K562 (cell line): ENCODE results near the gene CRK. TPM values are rescaled to one million over a fixed set of nuclear protein-coding genes. Genes with fewer than 3 reads are reported as not detected.

Source experiments
- CAMTA2 ChIP-seq: fragments of 250-450 bp; sonication (Bioruptor Pico); conservative IDR thresholded peaks from 2 replicates; pipeline ENCODE4 v1.5.1; 2022
- CREB1 ChIP-seq, 2 experiments: sonication (generic) in 1 of 2; formaldehyde crosslinking in 1 of 2; IDR thresholded peaks; 2 replicates each; pipeline versions ENCODE4 v1.6.1 to v1.8.0; 2012 to 2022; ENCODE audit warnings: inconsistent platforms in 1 of 2, mild to moderate bottlenecking in 1 of 2, missing genetic modification reagents in 1 of 2, moderate library complexity in 1 of 2
- JUNB ChIP-seq: fragments of 450-650 bp; formaldehyde crosslinking; conservative IDR thresholded peaks from 2 replicates; pipeline ENCODE4 v1.4.0; 2020; ENCODE audit warnings: mild to moderate bottlenecking
- JUND ChIP-seq, 2 experiments: IDR thresholded peaks; 2 replicates in 1 of 2; 3 replicates in 1 of 2; pipeline ENCODE4 v1.6.1; 2011; ENCODE audit warnings: borderline replicate concordance in 2 of 2, low read depth in 2 of 2, low read length in 2 of 2, improper control_type of control experiment in 1 of 2, missing biosample characterization in 1 of 2, missing genetic modification characterization in 1 of 2, missing genetic modification reagents in 1 of 2
- POLR2H ChIP-seq: IDR thresholded peaks from 2 replicates; pipeline ENCODE4 v1.6.1; 2016; ENCODE audit warnings: missing genetic modification characterization, low read depth, mild to moderate bottlenecking, control low read depth, missing compliant biosample characterization, moderate library complexity
- PREB ChIP-seq: sonication (generic); formaldehyde crosslinking; IDR thresholded peaks from 2 replicates; pipeline ENCODE4 v1.8.1; 2023; ENCODE audit warnings: mild to moderate bottlenecking, missing genetic modification reagents
- PRMT5 ChIP-seq: sonication (generic); formaldehyde crosslinking; IDR thresholded peaks from 2 replicates; pipeline ENCODE4 v1.5.0; 2020; ENCODE audit warnings: missing genetic modification reagents
- SMAD1 ChIP-seq: fragments of 150-350 bp; IDR thresholded peaks from 2 replicates; pipeline ENCODE4 v1.6.1; 2014; ENCODE audit warnings: low read length, low read depth; ENCODE audit not compliant: partially characterized antibody
- SMARCA4 ChIP-seq: fragments of 450-650 bp; IDR thresholded peaks from 2 replicates; pipeline ENCODE4 v1.6.1; 2016
- ZBTB11 ChIP-seq, 3 experiments: fragments of 200-800 bp in 1 of 3; fragments of 250-450 bp in 1 of 3; fragments of 450-650 bp in 1 of 3; sonication (Bioruptor Pico) in 1 of 3; sonication (Bioruptor generic) in 1 of 3; formaldehyde crosslinking in 1 of 3; IDR thresholded peaks; 2 replicates each; pipeline versions ENCODE4 v1.6.1 to v1.8.0; 2016 to 2022; ENCODE audit warnings: mild to moderate bottlenecking in 2 of 3, missing genetic modification characterization in 2 of 3, missing compliant biosample characterization in 1 of 3, moderate library complexity in 1 of 3
- ZBTB43 ChIP-seq: sonication (generic); formaldehyde crosslinking; IDR thresholded peaks from 2 replicates; pipeline ENCODE4 v1.8.0; 2023; ENCODE audit warnings: mild to moderate bottlenecking, missing genetic modification reagents
- ZNF143 ChIP-seq: sonication (generic); formaldehyde crosslinking; IDR thresholded peaks from 2 replicates; pipeline ENCODE4 v1.9.0; 2022; ENCODE audit warnings: mild to moderate bottlenecking, missing genetic modification reagents
- polyA plus RNA-seq, 8 experiments: library from polyadenylated mRNA; depleted of rRNA in 4 of 8; stranded (reverse) in 5 of 8; unstranded in 3 of 8; fragments of >200 nt; fragmentation: Nextera tagmentation in 2 of 8; fragmentation: Illumina TruSeq in 1 of 8; extraction: Ambion mirVana in 2 of 8; extraction: Trizol in 1 of 8; gene quantifications; 2 replicates each; pipeline versions ENCODE4 v1.2.1 to v1.2.3, GENCODE V29; 2011 to 2014; ENCODE audit warnings: inconsistent platforms in 1 of 8, missing spikeins in 1 of 8
- total RNA-seq, 7 experiments: library from RNA; depleted of rRNA in 6 of 7; stranded (reverse); fragments of >200 nt in 6 of 7; fragmentation: Illumina TruSeq in 2 of 7; extraction: Trizol in 2 of 7; gene quantifications; 2 replicates each; pipeline versions ENCODE4 v1.2.1 to v1.2.3, GENCODE V29; 2011 to 2021; ENCODE audit warnings: low replicate concordance in 1 of 7

CRK gene
- total and polyA plus RNA-seq, 9 of the 15 experiments (the other 6 are each of a cell fraction or from before 2014, with no cell fraction given) = 13.1 to 40.2 (median 26.1) TPM

- TF ChIP-seq ZNF143 (CRISPR knock-in tag) = peak; percentile 84
- peak in 1 of 3 experiments; percentile 77; a peak in 2 of 6 replicates for TF ChIP-seq ZBTB11 (CRISPR knock-in tag; IDR thresholded peaks at IDR 0.05)
- TF ChIP-seq PREB = no peak
- no peak for TF ChIP-seq CAMTA2 (CRISPR knock-in tag)
- peak; percentile 40; the same call in 1 of the 2 replicates for TF ChIP-seq ZBTB43
- TF ChIP-seq SMARCA4 = no peak
- TF ChIP-seq POLR2H = peak; percentile 37; the same call in 1 of the 2 replicates
- TF ChIP-seq CREB1 (IDR thresholded peaks at IDR 0.05) = peak; percentile 87
- peak; percentile 93 for TF ChIP-seq CREB1 (CRISPR knock-in tag; IDR thresholded peaks at IDR 0.05)
- TF ChIP-seq SMAD1 = peak; percentile 20
- TF ChIP-seq JUNB (CRISPR knock-in tag) = no peak
- TF ChIP-seq JUND (IDR thresholded peaks at IDR 0.05; ENCODE audit: borderline replicate concordance, low read depth, low read length) = peak; percentile 67; the same call in 1 of the 2 replicates
- no peak for TF ChIP-seq JUND (tag; IDR thresholded peaks at IDR 0.05; ENCODE audit: borderline replicate concordance, low read depth, low read length)
- TF ChIP-seq PRMT5 = no peak
These were observed at the start of gene CRK (continued) for GRCh38 chr17:1455797-1456599.
